WTC11 (cell line): ENCODE data around the gene ZFAND5.

Source experiments
- KAT7 ChIP-seq: sonication (generic); formaldehyde crosslinking; IDR thresholded peaks from 2 replicates; pipeline ENCODE4 v1.8.1; 2023; ENCODE audit warnings: missing genetic modification reagents, mild to moderate bottlenecking, borderline replicate concordance
- SP1 ChIP-seq: sonication (generic); formaldehyde crosslinking; conservative IDR thresholded peaks from 2 replicates; pipeline ENCODE4 v1.8.1; 2022; ENCODE audit warnings: missing genetic modification reagents
- TF ChIP-seq, protein P1 (sequence below): fragments of 200-600 bp; IDR thresholded peaks from 2 replicates; pipeline ENCODE4 v1.8.0; 2022; ENCODE audit warnings: antibody characterized with exemption
- TF ChIP-seq, protein P2 (sequence below): sonication (generic); formaldehyde crosslinking; IDR thresholded peaks from 2 replicates; pipeline ENCODE4 v1.8.1; 2022; ENCODE audit warnings: low read depth, missing genetic modification reagents, borderline replicate concordance
- TF ChIP-seq, protein P3 (sequence below): sonication (generic); formaldehyde crosslinking; IDR thresholded peaks from 2 replicates; pipeline ENCODE4 v1.8.1; 2023; ENCODE audit warnings: mild to moderate bottlenecking, missing genetic modification reagents
- TF ChIP-seq, protein P4 (sequence below): sonication (generic); formaldehyde crosslinking; conservative IDR thresholded peaks from 2 replicates; pipeline ENCODE4 v1.8.1; 2023; ENCODE audit warnings: mild to moderate bottlenecking, low read depth, missing genetic modification reagents, moderate library complexity
- TF ChIP-seq, protein P5 (sequence below): sonication (generic); formaldehyde crosslinking; conservative IDR thresholded peaks from 2 replicates; pipeline ENCODE4 v1.8.1; 2022; ENCODE audit warnings: mild to moderate bottlenecking, missing genetic modification reagents

DNA sequence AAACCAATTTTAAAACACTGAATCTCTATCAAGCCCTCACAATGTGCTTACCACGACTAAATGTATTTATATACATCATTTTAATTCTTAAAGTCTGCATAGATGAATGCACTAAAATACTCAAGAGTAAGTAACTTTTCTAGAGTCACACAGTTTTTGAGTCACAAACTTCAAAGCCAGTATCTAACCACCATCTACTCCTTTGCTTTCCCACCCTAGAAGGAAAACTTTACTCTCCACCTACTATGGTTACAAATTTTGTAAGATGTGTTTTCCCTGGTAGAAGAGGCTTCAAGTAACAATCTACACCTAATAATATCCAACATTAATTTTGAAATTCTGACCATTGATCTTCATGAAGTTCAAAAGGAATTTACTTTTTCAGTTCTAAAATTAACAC, 18.7 kb downstream of the ZFAND5 start:
- TF ChIP-seq, protein P1, sequence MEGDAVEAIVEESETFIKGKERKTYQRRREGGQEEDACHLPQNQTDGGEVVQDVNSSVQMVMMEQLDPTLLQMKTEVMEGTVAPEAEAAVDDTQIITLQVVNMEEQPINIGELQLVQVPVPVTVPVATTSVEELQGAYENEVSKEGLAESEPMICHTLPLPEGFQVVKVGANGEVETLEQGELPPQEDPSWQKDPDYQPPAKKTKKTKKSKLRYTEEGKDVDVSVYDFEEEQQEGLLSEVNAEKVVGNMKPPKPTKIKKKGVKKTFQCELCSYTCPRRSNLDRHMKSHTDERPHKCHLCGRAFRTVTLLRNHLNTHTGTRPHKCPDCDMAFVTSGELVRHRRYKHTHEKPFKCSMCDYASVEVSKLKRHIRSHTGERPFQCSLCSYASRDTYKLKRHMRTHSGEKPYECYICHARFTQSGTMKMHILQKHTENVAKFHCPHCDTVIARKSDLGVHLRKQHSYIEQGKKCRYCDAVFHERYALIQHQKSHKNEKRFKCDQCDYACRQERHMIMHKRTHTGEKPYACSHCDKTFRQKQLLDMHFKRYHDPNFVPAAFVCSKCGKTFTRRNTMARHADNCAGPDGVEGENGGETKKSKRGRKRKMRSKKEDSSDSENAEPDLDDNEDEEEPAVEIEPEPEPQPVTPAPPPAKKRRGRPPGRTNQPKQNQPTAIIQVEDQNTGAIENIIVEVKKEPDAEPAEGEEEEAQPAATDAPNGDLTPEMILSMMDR: no peak
- TF ChIP-seq, protein P2, sequence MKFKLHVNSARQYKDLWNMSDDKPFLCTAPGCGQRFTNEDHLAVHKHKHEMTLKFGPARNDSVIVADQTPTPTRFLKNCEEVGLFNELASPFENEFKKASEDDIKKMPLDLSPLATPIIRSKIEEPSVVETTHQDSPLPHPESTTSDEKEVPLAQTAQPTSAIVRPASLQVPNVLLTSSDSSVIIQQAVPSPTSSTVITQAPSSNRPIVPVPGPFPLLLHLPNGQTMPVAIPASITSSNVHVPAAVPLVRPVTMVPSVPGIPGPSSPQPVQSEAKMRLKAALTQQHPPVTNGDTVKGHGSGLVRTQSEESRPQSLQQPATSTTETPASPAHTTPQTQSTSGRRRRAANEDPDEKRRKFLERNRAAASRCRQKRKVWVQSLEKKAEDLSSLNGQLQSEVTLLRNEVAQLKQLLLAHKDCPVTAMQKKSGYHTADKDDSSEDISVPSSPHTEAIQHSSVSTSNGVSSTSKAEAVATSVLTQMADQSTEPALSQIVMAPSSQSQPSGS (CRISPR knock-in tag): no peak
- TF ChIP-seq SP1 (CRISPR knock-in tag) (no peak), KAT7 (CRISPR knock-in tag) (no peak)
- TF ChIP-seq, protein P3, sequence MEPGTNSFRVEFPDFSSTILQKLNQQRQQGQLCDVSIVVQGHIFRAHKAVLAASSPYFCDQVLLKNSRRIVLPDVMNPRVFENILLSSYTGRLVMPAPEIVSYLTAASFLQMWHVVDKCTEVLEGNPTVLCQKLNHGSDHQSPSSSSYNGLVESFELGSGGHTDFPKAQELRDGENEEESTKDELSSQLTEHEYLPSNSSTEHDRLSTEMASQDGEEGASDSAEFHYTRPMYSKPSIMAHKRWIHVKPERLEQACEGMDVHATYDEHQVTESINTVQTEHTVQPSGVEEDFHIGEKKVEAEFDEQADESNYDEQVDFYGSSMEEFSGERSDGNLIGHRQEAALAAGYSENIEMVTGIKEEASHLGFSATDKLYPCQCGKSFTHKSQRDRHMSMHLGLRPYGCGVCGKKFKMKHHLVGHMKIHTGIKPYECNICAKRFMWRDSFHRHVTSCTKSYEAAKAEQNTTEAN (CRISPR knock-in tag): no peak
- TF ChIP-seq, protein P4, sequence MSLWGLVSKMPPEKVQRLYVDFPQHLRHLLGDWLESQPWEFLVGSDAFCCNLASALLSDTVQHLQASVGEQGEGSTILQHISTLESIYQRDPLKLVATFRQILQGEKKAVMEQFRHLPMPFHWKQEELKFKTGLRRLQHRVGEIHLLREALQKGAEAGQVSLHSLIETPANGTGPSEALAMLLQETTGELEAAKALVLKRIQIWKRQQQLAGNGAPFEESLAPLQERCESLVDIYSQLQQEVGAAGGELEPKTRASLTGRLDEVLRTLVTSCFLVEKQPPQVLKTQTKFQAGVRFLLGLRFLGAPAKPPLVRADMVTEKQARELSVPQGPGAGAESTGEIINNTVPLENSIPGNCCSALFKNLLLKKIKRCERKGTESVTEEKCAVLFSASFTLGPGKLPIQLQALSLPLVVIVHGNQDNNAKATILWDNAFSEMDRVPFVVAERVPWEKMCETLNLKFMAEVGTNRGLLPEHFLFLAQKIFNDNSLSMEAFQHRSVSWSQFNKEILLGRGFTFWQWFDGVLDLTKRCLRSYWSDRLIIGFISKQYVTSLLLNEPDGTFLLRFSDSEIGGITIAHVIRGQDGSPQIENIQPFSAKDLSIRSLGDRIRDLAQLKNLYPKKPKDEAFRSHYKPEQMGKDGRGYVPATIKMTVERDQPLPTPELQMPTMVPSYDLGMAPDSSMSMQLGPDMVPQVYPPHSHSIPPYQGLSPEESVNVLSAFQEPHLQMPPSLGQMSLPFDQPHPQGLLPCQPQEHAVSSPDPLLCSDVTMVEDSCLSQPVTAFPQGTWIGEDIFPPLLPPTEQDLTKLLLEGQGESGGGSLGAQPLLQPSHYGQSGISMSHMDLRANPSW (CRISPR knock-in tag): no peak
- TF ChIP-seq, protein P5, sequence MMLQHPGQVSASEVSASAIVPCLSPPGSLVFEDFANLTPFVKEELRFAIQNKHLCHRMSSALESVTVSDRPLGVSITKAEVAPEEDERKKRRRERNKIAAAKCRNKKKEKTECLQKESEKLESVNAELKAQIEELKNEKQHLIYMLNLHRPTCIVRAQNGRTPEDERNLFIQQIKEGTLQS (CRISPR knock-in tag): no peak
